H9 (cell line): ENCODE measurements around the gene KRTAP5-6. TPM values are rescaled to one million over a fixed set of nuclear protein-coding genes. Genes with fewer than 3 reads are reported as not detected.
A peak's percentile ranks its signal among the peaks of the same experiment; 100 is the strongest.

Experiments
- DNase-seq: peaks from one replicate; pipeline ENCODE4 v3.0.0-alpha.2; 2017
- H2AFZ ChIP-seq: one replicate; pipeline ENCODE4 v1.6.1; 2013; ENCODE audit warnings: mild to moderate bottlenecking, low read length, control low read depth, moderate library complexity
- H2AK5ac ChIP-seq: 2 replicates; pipeline ENCODE4 v1.6.1; 2013; ENCODE audit warnings: low read length, control low read depth, mixed read lengths; ENCODE audit not compliant: insufficient read length
- H2BK120ac ChIP-seq: one replicate; pipeline ENCODE4 v1.6.1; 2013; ENCODE audit warnings: low read depth, mild to moderate bottlenecking, low read length, control low read depth, inconsistent platforms; ENCODE audit not compliant: poor library complexity, severe bottlenecking
- H2BK12ac ChIP-seq: 2 replicates; pipeline ENCODE4 v1.6.1; 2013; ENCODE audit warnings: low read length, control low read depth, mixed read lengths, low read depth; ENCODE audit not compliant: insufficient read length
- H2BK15ac ChIP-seq: 2 replicates; pipeline ENCODE4 v1.6.1; 2013; ENCODE audit warnings: low read depth, low read length, control low read depth
- H2BK20ac ChIP-seq: one replicate; pipeline ENCODE4 v1.6.1; 2013; ENCODE audit warnings: low read depth, mild to moderate bottlenecking, low read length, control low read depth, inconsistent platforms; ENCODE audit not compliant: poor library complexity, severe bottlenecking
- H2BK5ac ChIP-seq: 2 replicates; pipeline ENCODE4 v1.6.1; 2013; ENCODE audit warnings: low read length, control low read depth, mixed read lengths; ENCODE audit not compliant: insufficient read length
- H3K14ac ChIP-seq: 2 replicates; pipeline ENCODE4 v1.6.1; 2013; ENCODE audit warnings: low read length, control low read depth; ENCODE audit not compliant: insufficient read depth
- H3K18ac ChIP-seq: 2 replicates; pipeline ENCODE4 v1.6.1; 2013; ENCODE audit warnings: low read depth, mild to moderate bottlenecking, mixed read lengths, low read length, control low read depth; ENCODE audit not compliant: insufficient read length
- H3K23ac ChIP-seq: 2 replicates; pipeline ENCODE4 v1.6.1; 2013; ENCODE audit warnings: low read length, control low read depth, mixed read lengths, low read depth; ENCODE audit not compliant: insufficient read length
- H3K23me2 ChIP-seq: 2 replicates; pipeline ENCODE4 v1.6.1; 2013; ENCODE audit warnings: low read depth, mild to moderate bottlenecking, mixed read lengths, low read length, control low read depth; ENCODE audit not compliant: insufficient read length, poor library complexity, severe bottlenecking
- H3K27ac ChIP-seq: 2 replicates; pipeline ENCODE4 v1.5.1; 2013; ENCODE audit warnings: low read length, control low read depth, mixed read lengths, low read depth; ENCODE audit not compliant: insufficient read length
- H3K27me3 ChIP-seq: 2 replicates; pipeline ENCODE4 v1.6.1; 2013; ENCODE audit warnings: low read length, control low read depth, inconsistent platforms; ENCODE audit not compliant: insufficient read depth
- H3K4ac ChIP-seq: 2 replicates; pipeline ENCODE4 v1.6.1; 2013; ENCODE audit warnings: low read depth, mild to moderate bottlenecking, control low read depth, inconsistent platforms, low read length, moderate library complexity
- H3K4me1 ChIP-seq: 2 replicates; pipeline ENCODE4 v1.6.1; 2013; ENCODE audit warnings: low read length, control low read depth, inconsistent platforms; ENCODE audit not compliant: insufficient read depth
- H3K4me2 ChIP-seq: 2 replicates; pipeline ENCODE4 v1.6.1; 2013; ENCODE audit warnings: low read length, control low read depth, mixed read lengths; ENCODE audit not compliant: insufficient read length, insufficient read depth
- H3K56ac ChIP-seq: 2 replicates; pipeline ENCODE4 v1.6.1; 2013; ENCODE audit warnings: low read depth, mild to moderate bottlenecking, mixed read lengths, low read length, control low read depth; ENCODE audit not compliant: insufficient read length
- H3K79me1 ChIP-seq: 2 replicates; pipeline ENCODE4 v1.6.1; 2013; ENCODE audit warnings: low read depth, mild to moderate bottlenecking, moderate library complexity, low read length, control low read depth, inconsistent platforms; ENCODE audit not compliant: insufficient read depth, poor library complexity, severe bottlenecking
- H3K79me2 ChIP-seq: 2 replicates; pipeline ENCODE4 v1.6.1; 2013; ENCODE audit warnings: low read length, control low read depth, inconsistent platforms; ENCODE audit not compliant: insufficient read depth
- H3K9ac ChIP-seq: 2 replicates; pipeline ENCODE4 v1.6.1; 2013; ENCODE audit warnings: low read length, control low read depth, mixed read lengths; ENCODE audit not compliant: insufficient read length; ENCODE audit errors: extremely low read depth
- H3K9me3 ChIP-seq: one replicate; pipeline ENCODE4 v1.6.1; 2013; ENCODE audit warnings: low read depth, low read length, inconsistent platforms; ENCODE audit not compliant: control insufficient read depth
- H3T11ph ChIP-seq: one replicate; pipeline ENCODE4 v1.6.1; 2013; ENCODE audit warnings: mild to moderate bottlenecking, low read length, control low read depth, inconsistent platforms
- H4K20me1 ChIP-seq: one replicate; pipeline ENCODE4 v1.6.1; 2013; ENCODE audit not compliant: control insufficient read depth, insufficient read length, insufficient read depth
- H4K5ac ChIP-seq: 2 replicates; pipeline ENCODE4 v1.6.1; 2013; ENCODE audit warnings: low read depth, mild to moderate bottlenecking, mixed read lengths, low read length, control low read depth; ENCODE audit not compliant: insufficient read length
- H4K8ac ChIP-seq: replicated peaks from 2 replicates; pipeline ENCODE4 v1.6.1; 2013; ENCODE audit warnings: low read length, control low read depth, mixed read lengths, low read depth; ENCODE audit not compliant: insufficient read length
- H4K91ac ChIP-seq: 2 replicates; pipeline ENCODE4 v1.6.1; 2013; ENCODE audit warnings: low read depth, mild to moderate bottlenecking, moderate library complexity, mixed read lengths, low read length, control low read depth; ENCODE audit not compliant: insufficient read length
- H3K27ac Mint-ChIP-seq, 3 experiments: 2 replicates in 2 of 3; 3 replicates in 1 of 3; pipeline ENCODE4 v1.8.0; 2020 to 2021; ENCODE audit warnings: mixed read lengths in 3 of 3, mild to moderate bottlenecking in 1 of 3, moderate library complexity in 1 of 3
- H3K27me3 Mint-ChIP-seq: 2 replicates; pipeline ENCODE4 v1.8.0; 2021; ENCODE audit warnings: low read depth, mild to moderate bottlenecking, moderate library complexity, mixed read lengths
- H3K36me3 Mint-ChIP-seq, 3 experiments: 2 replicates in 2 of 3; 3 replicates in 1 of 3; pipeline ENCODE4 v1.8.0; 2020 to 2021; ENCODE audit warnings: low read depth in 3 of 3, mixed read lengths in 3 of 3; ENCODE audit not compliant: insufficient read depth in 1 of 3
- H3K4me1 Mint-ChIP-seq, 2 experiments: 2 replicates each; pipeline ENCODE4 v1.8.0; 2020; ENCODE audit warnings: mixed read lengths in 2 of 2
- H3K4me3 Mint-ChIP-seq, 2 experiments: 2 replicates in 1 of 2; 3 replicates in 1 of 2; pipeline ENCODE4 v1.8.0; 2020 to 2021; ENCODE audit warnings: mild to moderate bottlenecking in 2 of 2, mixed read lengths in 2 of 2, moderate library complexity in 1 of 2
- H3K9me3 Mint-ChIP-seq, 2 experiments: 2 replicates in 1 of 2; 3 replicates in 1 of 2; pipeline ENCODE4 v1.8.0; 2020; ENCODE audit warnings: mild to moderate bottlenecking in 2 of 2, mixed read lengths in 2 of 2, moderate library complexity in 1 of 2
- CTCF ChIP-seq: fragments of 200-600 bp; sonication (generic); conservative IDR thresholded peaks from 3 replicates; pipeline ENCODE4 v1.8.0; 2021; ENCODE audit warnings: antibody characterized with exemption, mild to moderate bottlenecking
- WGBS: extraction: QIAGEN DNeasy Blood & Tissue Kit; methylation state at CpG from one replicate; pipeline ENCODE4 v1.1.7; 2013; ENCODE audit warnings: missing lambda C conversion rate, low lambda C conversion rate, mixed read lengths; ENCODE audit not compliant: insufficient read length; ENCODE audit errors: extremely low coverage; 5-methylcytosine and 5-hydroxymethylcytosine counted together
- total RNA-seq: library from RNA; stranded (reverse); gene quantifications from 2 replicates; pipeline ENCODE4 v1.2.1, GENCODE V29; 2021

KRTAP5-6 gene
- total RNA-seq, 1 experiment from 2014 or later = not detected

GRCh38 chr11:1659506-1659905 is 37.5 kb upstream of the KRTAP5-6 start:
- no peak for TF ChIP-seq CTCF
- H2AK5ac ChIP-seq = no peak overlapping the region
- Mint-ChIP-seq H3K27ac (peak overlapping the region in 1 of 3 experiments; percentile 84; a peak in 1 of 7 replicates), H3K9me3 (no peaks in the 10 kb centered on the region), H3K27me3 (peaks cover 33% of the 10 kb centered on the region), H3K4me3 (no peak overlapping the region), H3K4me1 (peaks cover 4% of the 10 kb centered on the region in 2 experiments; a peak in 2 of 4 replicates), H3K36me3 (no peaks in the 10 kb centered on the region)
- no peak overlapping the region for H4K5ac ChIP-seq
- H2BK15ac ChIP-seq = no peak overlapping the region
- H3K9ac ChIP-seq = no peak overlapping the region
- H3K79me2 ChIP-seq = no peaks in the 10 kb centered on the region
- H3K4me2 ChIP-seq = no peak overlapping the region
- H3K4ac ChIP-seq = no peak overlapping the region
- H2BK120ac ChIP-seq = no peak overlapping the region
- H2BK12ac ChIP-seq = no peak overlapping the region
- H3K9me3 ChIP-seq = no peaks in the 10 kb centered on the region
- H3K79me1 ChIP-seq = no peaks in the 10 kb centered on the region
- H3K56ac ChIP-seq = no peak overlapping the region
- H3K27me3 ChIP-seq = no peaks in the 10 kb centered on the region
- H4K91ac ChIP-seq = no peak overlapping the region
- no peak overlapping the region for H2AFZ ChIP-seq
- no peak for DNase-seq
- no peak overlapping the region for H3K27ac ChIP-seq
- H3K23me2 ChIP-seq = no peaks in the 10 kb centered on the region
- WGBS = no CpG with 5 or more reads among the region's 14 CpGs
- H4K8ac ChIP-seq = no peak overlapping the region
- H2BK20ac ChIP-seq = no peak overlapping the region
- H3K18ac ChIP-seq = no peak overlapping the region
- H4K20me1 ChIP-seq = no peaks in the 10 kb centered on the region
- H3K23ac ChIP-seq = no peak overlapping the region
- H3K4me1 ChIP-seq = no peaks in the 10 kb centered on the region
- no peak overlapping the region for H2BK5ac ChIP-seq
- H3T11ph ChIP-seq = no peak overlapping the region
- H3K14ac ChIP-seq = no peak overlapping the region
